Lung (tissue), 12 donors: Measurements from ENCODE around the gene KCNMA1. TPM values are rescaled to one million over a fixed set of nuclear protein-coding genes. Genes with fewer than 3 reads are reported as not detected.
A peak's percentile ranks its signal among the peaks of the same experiment; 100 is the strongest.

Experiments
- ATAC-seq: fragments of 200-7000 bp; cut with Tn5 transposase; one replicate; pipeline ENCODE4 v1.9.1; 2020; ENCODE audit warnings: moderate number of reproducible peaks; ENCODE audit not compliant: insufficient read depth, low FRiP score
- DNase-seq, 3 donors: peaks; one replicate each; pipeline ENCODE4 v3.0.0-alpha.2; 2013 to 2017
- H3K27ac ChIP-seq, 2 donors: one replicate each; pipeline ENCODE4 v1.5.1; 2013; ENCODE audit warnings: mild to moderate bottlenecking in 2 of 2, moderate library complexity in 2 of 2, control low read depth in 1 of 2, inconsistent platforms in 1 of 2, low read depth in 1 of 2, low read length in 1 of 2
- H3K27me3 ChIP-seq, 3 donors: one replicate each; pipeline ENCODE4 v1.5.1; 2013; ENCODE audit warnings: low read length in 2 of 3; ENCODE audit not compliant: control insufficient read depth in 3 of 3, insufficient read depth in 3 of 3
- H3K36me3 ChIP-seq, 4 donors: one replicate each; pipeline ENCODE4 v1.5.1; 2013; ENCODE audit warnings: low read length in 4 of 4, mild to moderate bottlenecking in 1 of 4, moderate library complexity in 1 of 4; ENCODE audit not compliant: control insufficient read depth in 4 of 4, insufficient read depth in 4 of 4
- H3K4me1 ChIP-seq, 5 donors: one replicate each; pipeline ENCODE4 v1.5.1; 2013; ENCODE audit warnings: low read length in 5 of 5, mild to moderate bottlenecking in 2 of 5, moderate library complexity in 1 of 5; ENCODE audit not compliant: control insufficient read depth in 5 of 5, insufficient read depth in 5 of 5
- H3K4me3 ChIP-seq: one replicate; pipeline ENCODE4 v1.5.1; 2013; ENCODE audit warnings: mild to moderate bottlenecking, control low read depth, moderate library complexity
- H3K9ac ChIP-seq, 2 donors: one replicate each; pipeline ENCODE4 v1.5.1; 2013; ENCODE audit warnings: low read length in 2 of 2, control low read depth in 1 of 2; ENCODE audit not compliant: insufficient read depth in 1 of 2
- H3K9me3 ChIP-seq, 4 donors: one replicate each; pipeline ENCODE4 v1.5.1; 2013; ENCODE audit warnings: low read length in 3 of 4, mild to moderate bottlenecking in 1 of 4, moderate library complexity in 1 of 4; ENCODE audit not compliant: control insufficient read depth in 4 of 4, insufficient read depth in 3 of 4
- WGBS, 2 donors: extraction: QIAGEN DNeasy Blood & Tissue Kit; methylation state at CpG; one replicate each; pipeline ENCODE4 v1.1.7; 2013; 5-methylcytosine and 5-hydroxymethylcytosine counted together
- polyA plus RNA-seq, 2 donors: library from polyadenylated mRNA; stranded (reverse); fragments of 200-250 nt; gene quantifications; one replicate each; pipeline ENCODE4 v1.2.1, GENCODE V29; 2013
- total RNA-seq, 2 donors: library from RNA; depleted of rRNA in 1 of 2; stranded (reverse); fragments of >200 nt in 1 of 2; gene quantifications; one replicate each; pipeline ENCODE4 v1.2.1, GENCODE V29; 2014 to 2021
- TF ChIP-seq, protein P1 (sequence below): IDR thresholded peaks from 2 replicates; pipeline ENCODE4 v1.5.1; 2012; ENCODE audit warnings: mild to moderate bottlenecking; ENCODE audit errors: control extremely low read depth, extremely low read depth
- donor health status: control.
- donor health status: control.
- donor health status: Bipolar disorder and iron deficiency.
- donor health status: healthy.
- donor health status: DM: yes; HTN: yes; CAD: no.

Gene KCNMA1
- total and polyA plus RNA-seq, 4 donors, result 3.8 to 13.0 (median 5.5) TPM

DNA sequence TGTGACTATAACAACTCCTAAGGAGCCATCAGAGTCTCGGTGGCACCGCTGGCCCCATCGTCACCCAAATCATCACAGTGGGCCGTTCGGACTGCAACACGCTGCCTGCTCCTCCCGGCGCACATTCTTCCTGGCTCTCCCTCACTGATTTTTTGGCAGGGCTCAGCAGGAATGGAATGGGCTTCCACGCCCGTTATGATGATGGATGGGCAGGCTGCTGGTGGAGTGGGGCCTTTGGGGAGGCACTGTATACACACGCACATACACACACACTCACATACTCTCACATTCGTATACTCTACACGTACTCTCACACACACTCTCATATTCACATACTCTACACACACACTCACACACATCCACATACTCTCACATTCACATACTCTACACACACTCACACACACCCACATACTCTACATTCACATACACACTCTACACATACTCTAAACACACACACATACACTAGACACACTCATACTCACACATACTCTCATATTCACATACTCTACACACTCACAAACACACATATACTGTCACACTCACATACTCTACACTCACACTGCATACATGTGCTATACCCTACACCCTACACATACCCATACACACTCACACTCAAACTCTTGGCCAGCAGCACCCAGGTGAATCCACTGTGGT, 99.8 kb downstream of the KCNMA1 start:
- Histone ChIP-seq H3K4me1 (peaks cover 0 to 8% (median 5%) of the 10 kb centered on the region in 5 donors), H3K36me3 (no peaks in the 10 kb centered on the region), H3K27ac (no peak overlapping the region), H3K9me3 (peaks cover 0 to 3% (median 0%) of the 10 kb centered on the region in 4 donors), H3K4me3 (no peak overlapping the region), H3K9ac (no peak overlapping the region), H3K27me3 (peaks cover 0 to 8% (median 0%) of the 10 kb centered on the region in 3 donors)
- ATAC-seq (no peak), DNase-seq (peak; percentile 71 to 80 (median 73))
- WGBS, 2 donors, result 68 to 87% methylated on average over 13 of the region's 13 CpGs
- TF ChIP-seq, protein P1, sequence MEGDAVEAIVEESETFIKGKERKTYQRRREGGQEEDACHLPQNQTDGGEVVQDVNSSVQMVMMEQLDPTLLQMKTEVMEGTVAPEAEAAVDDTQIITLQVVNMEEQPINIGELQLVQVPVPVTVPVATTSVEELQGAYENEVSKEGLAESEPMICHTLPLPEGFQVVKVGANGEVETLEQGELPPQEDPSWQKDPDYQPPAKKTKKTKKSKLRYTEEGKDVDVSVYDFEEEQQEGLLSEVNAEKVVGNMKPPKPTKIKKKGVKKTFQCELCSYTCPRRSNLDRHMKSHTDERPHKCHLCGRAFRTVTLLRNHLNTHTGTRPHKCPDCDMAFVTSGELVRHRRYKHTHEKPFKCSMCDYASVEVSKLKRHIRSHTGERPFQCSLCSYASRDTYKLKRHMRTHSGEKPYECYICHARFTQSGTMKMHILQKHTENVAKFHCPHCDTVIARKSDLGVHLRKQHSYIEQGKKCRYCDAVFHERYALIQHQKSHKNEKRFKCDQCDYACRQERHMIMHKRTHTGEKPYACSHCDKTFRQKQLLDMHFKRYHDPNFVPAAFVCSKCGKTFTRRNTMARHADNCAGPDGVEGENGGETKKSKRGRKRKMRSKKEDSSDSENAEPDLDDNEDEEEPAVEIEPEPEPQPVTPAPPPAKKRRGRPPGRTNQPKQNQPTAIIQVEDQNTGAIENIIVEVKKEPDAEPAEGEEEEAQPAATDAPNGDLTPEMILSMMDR, result no peak

DNA sequence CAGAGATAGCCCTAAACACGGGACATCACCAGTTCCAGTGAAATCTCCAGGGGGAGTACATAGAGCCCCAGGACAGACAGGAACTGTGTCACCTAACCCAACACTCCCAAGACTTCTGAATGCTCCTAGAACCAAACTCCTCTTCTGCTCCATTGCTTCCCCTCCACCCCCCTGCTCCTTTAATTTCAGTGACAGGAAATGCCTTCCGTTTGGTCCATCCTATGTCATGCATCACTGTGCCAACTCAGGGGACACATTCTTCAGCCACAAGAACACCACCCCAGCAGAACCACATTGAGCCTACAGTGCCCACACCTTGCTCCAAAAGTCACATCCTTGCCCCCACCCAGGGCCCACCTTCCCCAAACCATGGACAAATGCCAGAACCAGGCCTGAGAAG, 100.5 kb downstream of the KCNMA1 start:
- no peak overlapping the region for H3K27ac ChIP-seq
- H3K4me3 ChIP-seq, result no peak overlapping the region
- WGBS, 2 donors, result 67 to 78% methylated on average over 2 of the region's 2 CpGs
- no peak for ATAC-seq
- TF ChIP-seq, protein P1, result no peak
- peaks cover 0 to 8% (median 0%) of the 10 kb centered on the region in 3 donors for H3K27me3 ChIP-seq
- DNase-seq, result no peak
- H3K36me3 ChIP-seq, result no peaks in the 10 kb centered on the region
- H3K9me3 ChIP-seq, result peaks cover 0 to 2% (median 0%) of the 10 kb centered on the region in 4 donors
- H3K9ac ChIP-seq, result no peak overlapping the region
- peaks cover 0 to 8% (median 5%) of the 10 kb centered on the region in 5 donors for H3K4me1 ChIP-seq

DNA sequence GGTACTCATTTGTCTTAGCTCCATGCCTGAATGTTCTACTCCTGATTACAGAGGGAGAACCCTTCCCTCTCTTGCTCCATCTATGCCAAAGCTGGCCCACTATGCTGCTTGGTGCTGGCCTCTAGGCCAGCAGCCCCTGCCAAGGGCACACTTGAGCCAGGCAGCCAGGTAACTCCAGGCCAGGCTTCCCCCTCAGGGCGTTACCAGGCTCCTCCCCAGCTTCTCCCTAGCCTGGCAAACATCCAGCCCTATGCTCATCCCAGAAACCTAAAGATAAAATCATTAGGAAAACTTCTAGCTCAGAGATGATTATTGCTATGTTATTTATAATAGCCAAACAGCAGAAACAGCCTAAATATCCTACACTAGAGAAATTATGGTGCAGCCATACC, 103.7 kb downstream of the KCNMA1 start:
- Histone ChIP-seq H3K36me3 (no peaks in the 10 kb centered on the region), H3K27me3 (peaks cover 0 to 11% (median 0%) of the 10 kb centered on the region in 3 donors), H3K4me1 (peaks cover 0 to 8% (median 5%) of the 10 kb centered on the region in 5 donors), H3K4me3 (no peak overlapping the region), H3K9me3 (no peaks in the 10 kb centered on the region), H3K9ac (no peak overlapping the region), H3K27ac (no peak overlapping the region)
- no peak for ATAC-seq
- WGBS, 2 donors, result 44 to 59% methylated on average over 1 of the region's 1 CpG
- TF ChIP-seq, protein P1, result no peak
- DNase-seq, result no peak
